Testis (tissue), 2 donors: ENCODE data around the gene DVL2.

ENCODE experiments used
- POLR2A ChIP-seq: fragments of 450-650 bp; IDR thresholded peaks from one replicate; pipeline ENCODE4 v1.6.1; 2017; ENCODE audit warnings: antibody characterized with exemption, mild to moderate bottlenecking, moderate library complexity
- TF ChIP-seq, protein P1 (sequence below), 3 experiments: fragments of 450-650 bp in 2 of 3; fragments of 200-600 bp in 1 of 3; sonication (generic) in 1 of 3; IDR thresholded peaks; one replicate each; pipeline ENCODE4 v1.5.1; 2016 to 2019; ENCODE audit warnings: antibody characterized with exemption in 3 of 3, mild to moderate bottlenecking in 2 of 3, moderate library complexity in 1 of 3

DNA sequence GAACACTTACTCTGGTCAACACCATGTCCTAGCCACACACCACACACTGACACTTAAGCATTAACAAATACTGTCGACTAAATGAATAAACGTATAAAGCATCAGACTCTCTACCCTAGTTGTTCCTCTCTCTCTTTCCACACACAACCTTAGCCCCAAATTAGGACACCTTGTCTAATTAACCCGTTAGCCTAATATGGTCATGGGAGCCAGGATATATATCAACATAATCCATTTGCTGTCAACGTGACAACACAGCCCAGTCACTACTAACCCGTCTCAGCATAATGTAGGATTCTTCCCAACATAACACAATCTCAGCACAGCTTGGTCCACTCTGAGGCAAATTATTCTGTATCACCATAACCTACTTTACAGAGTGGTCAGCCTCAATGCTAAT lies 2.2 kb downstream of the DVL2 start:
- TF ChIP-seq, protein P1, sequence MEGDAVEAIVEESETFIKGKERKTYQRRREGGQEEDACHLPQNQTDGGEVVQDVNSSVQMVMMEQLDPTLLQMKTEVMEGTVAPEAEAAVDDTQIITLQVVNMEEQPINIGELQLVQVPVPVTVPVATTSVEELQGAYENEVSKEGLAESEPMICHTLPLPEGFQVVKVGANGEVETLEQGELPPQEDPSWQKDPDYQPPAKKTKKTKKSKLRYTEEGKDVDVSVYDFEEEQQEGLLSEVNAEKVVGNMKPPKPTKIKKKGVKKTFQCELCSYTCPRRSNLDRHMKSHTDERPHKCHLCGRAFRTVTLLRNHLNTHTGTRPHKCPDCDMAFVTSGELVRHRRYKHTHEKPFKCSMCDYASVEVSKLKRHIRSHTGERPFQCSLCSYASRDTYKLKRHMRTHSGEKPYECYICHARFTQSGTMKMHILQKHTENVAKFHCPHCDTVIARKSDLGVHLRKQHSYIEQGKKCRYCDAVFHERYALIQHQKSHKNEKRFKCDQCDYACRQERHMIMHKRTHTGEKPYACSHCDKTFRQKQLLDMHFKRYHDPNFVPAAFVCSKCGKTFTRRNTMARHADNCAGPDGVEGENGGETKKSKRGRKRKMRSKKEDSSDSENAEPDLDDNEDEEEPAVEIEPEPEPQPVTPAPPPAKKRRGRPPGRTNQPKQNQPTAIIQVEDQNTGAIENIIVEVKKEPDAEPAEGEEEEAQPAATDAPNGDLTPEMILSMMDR (IDR thresholded peaks at IDR 0.05), result no peak
- no peak for TF ChIP-seq POLR2A
